Activated T-cell treated with anti-CD3 and anti-CD28 coated beads, Interleukin-2, amount 50 U/mL, for 4 hours (primary cell): Measurements from ENCODE around the gene WDR26. TPM values are rescaled to one million over a fixed set of nuclear protein-coding genes. Genes with fewer than 3 reads are reported as not detected.
"Not testable (repeated sequence)": the region's sequence is repeated elsewhere in the genome, so short reads cannot be mapped to it uniquely, and the experiment has no call there.

ENCODE experiments used
- ATAC-seq, 2 donors: fragments of 200-7000 bp; cut with Tn5 transposase; one replicate each; pipeline ENCODE4 v1.10.0; 2021
- DNase-seq: peaks from one replicate; pipeline ENCODE4 v3.0.0-alpha.2; 2020
- H3K27me3 Mint-ChIP-seq: one replicate; pipeline ENCODE4 v1.8.0; 2021; ENCODE audit warnings: low read depth, mixed read lengths
- H3K36me3 Mint-ChIP-seq: one replicate; pipeline ENCODE4 v1.8.0; 2022; ENCODE audit warnings: mixed read lengths; ENCODE audit not compliant: insufficient read depth
- H3K4me1 Mint-ChIP-seq: one replicate; pipeline ENCODE4 v1.8.0; 2021; ENCODE audit warnings: low read depth, mixed read lengths
- H3K4me3 Mint-ChIP-seq: one replicate; pipeline ENCODE4 v1.8.0; 2021; ENCODE audit warnings: mild to moderate bottlenecking, moderate library complexity, mixed read lengths
- H3K9me3 Mint-ChIP-seq: one replicate; pipeline ENCODE4 v1.8.0; 2021; ENCODE audit warnings: mixed read lengths
- total RNA-seq, 3 donors: library from RNA; stranded (reverse); gene quantifications; one replicate each; pipeline ENCODE4 v1.2.1, GENCODE V29; 2021

Gene WDR26
- total RNA-seq: 10 to 100 TPM; 48.9 to 58.6 (median 53.6) TPM

DNA sequence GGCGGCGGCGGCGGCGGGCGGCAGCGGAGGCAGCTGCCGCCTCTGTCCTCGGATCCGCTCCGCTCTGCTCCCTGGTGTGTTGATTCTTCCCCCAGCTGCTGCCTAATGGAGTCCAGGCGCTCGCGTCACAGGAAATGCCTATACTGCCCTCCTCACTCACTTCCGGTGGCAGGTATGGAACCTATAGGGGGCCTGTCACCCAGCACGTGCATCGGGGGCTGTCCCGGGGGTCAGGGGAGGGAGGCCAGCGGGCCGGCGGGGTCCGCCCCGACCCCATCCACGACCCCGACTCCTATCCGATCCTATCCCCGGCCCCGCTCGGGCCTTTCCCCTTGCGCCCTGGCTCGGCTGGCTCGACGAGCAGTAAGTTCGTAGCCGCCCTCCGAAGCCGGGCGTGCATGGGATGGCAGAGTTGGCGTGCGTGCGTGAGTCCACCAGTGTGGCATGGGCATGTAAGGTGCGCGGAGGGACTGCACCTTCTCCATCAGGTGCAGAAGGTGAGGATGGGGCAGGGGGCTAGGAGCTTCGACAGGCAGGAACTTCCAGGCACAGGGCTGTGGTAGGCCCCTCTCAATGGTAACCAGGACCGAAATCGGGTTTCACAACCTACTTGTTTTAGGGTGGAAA is at the start of gene WDR26:
Gene WDR26, minus strand, starts transcription at position 107 of the 627 bp plus-strand sequence.
- H3K27me3 Mint-ChIP-seq: no peaks in the 10 kb centered on the region
- H3K36me3 Mint-ChIP-seq: peaks cover 17% of the 10 kb centered on the region
- peaks cover 48% of the 10 kb centered on the region for H3K4me1 Mint-ChIP-seq
- peak within 1 kb of the TSS; percentile 94 for H3K4me3 Mint-ChIP-seq
- no peaks in the 10 kb centered on the region for H3K9me3 Mint-ChIP-seq
- DNase-seq (peak; percentile 70), ATAC-seq (peak; percentile 88)

DNA sequence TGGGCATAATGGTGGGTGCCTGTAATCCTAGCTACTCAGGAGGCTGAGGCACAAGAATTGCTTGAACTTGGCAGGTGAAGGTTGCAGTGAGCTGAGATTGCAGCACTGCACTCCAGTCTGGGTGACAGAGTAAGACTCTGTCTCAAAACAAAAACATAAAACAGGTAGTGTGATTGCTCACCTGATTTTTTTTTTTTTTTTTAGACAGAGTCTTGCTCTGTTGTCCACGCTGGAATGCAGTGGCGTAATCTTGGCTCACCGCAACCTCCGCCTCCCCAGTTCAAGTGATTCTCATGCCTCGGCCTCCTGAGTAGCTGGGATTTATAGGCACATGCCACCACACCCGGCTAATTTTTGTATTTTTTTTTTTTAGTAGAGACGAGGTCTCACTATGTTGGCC is 48.6 kb upstream of the WDR26 start:
- H3K9me3 Mint-ChIP-seq, DNase-seq, H3K4me1 Mint-ChIP-seq, H3K27me3 Mint-ChIP-seq, H3K36me3 Mint-ChIP-seq, H3K4me3 Mint-ChIP-seq, ATAC-seq: not testable (repeated sequence)

DNA sequence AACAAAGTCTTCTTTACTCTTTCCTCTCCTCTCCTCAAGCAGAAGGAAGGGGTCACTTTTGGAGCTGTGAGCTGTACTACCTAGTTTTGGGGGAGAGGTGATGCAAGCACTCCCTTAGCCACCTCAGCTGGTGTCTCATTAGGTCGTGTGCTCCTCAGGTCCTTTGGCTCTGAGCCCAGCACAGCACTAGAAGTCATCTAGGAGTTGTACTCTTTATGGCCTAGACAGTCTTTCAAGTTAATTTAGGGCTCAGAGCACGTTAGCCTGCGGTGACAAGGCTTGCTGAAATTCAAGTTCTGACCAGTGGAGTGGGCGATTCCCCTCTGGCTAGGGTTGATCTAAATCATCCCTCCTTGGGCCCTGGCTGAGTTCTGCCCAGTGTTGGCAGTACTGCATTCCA is 48.0 kb upstream of the WDR26 start:
- H3K9me3 Mint-ChIP-seq: peaks cover 4% of the 10 kb centered on the region
- H3K4me1 Mint-ChIP-seq: no peaks in the 10 kb centered on the region
- ATAC-seq: no peak
- no peak overlapping the region for H3K4me3 Mint-ChIP-seq
- H3K27me3 Mint-ChIP-seq: no peaks in the 10 kb centered on the region
- peaks cover 3% of the 10 kb centered on the region for H3K36me3 Mint-ChIP-seq
- no peak for DNase-seq

DNA sequence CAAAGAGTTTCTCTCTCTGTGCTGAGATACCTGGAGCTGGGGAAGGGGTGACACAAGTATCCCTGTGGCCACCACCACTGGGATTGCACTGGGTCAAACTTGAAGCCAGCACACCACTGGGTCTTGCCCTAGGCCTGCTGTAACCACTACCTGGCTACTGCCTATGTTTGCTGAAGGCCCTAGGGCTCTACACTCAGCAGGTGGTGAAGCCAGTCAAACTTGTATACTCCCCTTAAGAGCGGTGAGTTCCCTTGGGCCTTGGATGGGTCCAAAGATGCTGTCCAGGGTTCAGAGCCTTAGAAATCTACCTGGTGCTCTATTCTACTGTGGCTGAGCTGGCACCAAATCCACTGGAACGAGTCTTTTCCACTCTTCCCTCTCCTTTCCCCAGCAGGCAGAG is 47.0 kb upstream of the WDR26 start:
- ATAC-seq (no peak), DNase-seq (no peak)
- Mint-ChIP-seq H3K4me1 (no peaks in the 10 kb centered on the region), H3K27me3 (no peaks in the 10 kb centered on the region), H3K9me3 (peaks cover 4% of the 10 kb centered on the region), H3K36me3 (peaks cover 3% of the 10 kb centered on the region), H3K4me3 (no peak overlapping the region)

DNA sequence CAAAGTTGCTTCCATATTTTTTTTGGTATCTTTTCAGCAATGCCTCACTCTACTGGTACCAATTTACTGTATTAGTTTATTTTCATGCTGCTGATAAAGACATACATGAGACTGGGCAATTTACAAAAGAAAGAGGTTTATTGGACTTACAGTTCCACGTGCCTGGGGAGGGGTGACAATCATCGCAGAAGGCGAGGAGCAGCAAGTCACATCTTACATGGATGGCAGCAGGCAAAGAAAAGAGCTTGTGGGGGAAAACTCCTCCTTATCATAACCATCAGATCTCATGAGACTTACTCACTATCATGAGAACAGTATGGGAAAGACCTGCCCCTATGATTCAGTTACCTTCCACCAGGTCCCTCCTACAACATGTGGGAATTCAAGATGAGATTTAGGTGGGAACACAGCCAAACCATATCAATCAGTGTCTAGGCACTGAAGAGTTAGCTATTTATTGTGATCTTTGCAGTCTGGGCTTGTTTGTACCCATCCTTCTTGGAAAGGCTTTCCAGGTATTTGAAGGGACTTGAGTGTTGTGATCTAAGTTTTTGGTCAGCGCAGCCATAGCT is 46.4 kb upstream of the WDR26 start:
- not testable (repeated sequence) for H3K4me1 Mint-ChIP-seq, H3K4me3 Mint-ChIP-seq, H3K36me3 Mint-ChIP-seq, H3K27me3 Mint-ChIP-seq, DNase-seq, ATAC-seq, H3K9me3 Mint-ChIP-seq

DNA sequence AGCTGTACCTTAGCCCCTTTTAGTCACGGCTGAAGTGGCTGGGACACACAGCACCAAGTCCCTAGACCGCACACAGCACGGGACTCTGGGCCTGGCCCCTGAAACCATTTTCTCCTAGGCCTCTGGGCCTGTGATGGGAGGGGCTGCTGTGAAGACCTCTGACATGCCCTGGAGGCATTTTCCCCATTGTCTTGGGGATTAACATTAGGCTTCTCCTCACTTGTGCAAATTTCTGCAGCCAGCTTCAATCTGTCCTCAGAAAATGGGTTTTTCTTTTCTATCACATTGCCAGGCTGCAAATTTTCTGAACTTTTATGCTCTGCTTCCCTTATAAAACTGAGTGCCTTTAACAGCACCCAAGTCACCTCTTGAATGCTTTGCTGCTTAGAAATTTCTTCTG is 45.6 kb upstream of the WDR26 start:
- not testable (repeated sequence) for DNase-seq, H3K9me3 Mint-ChIP-seq, H3K36me3 Mint-ChIP-seq, H3K4me3 Mint-ChIP-seq, H3K27me3 Mint-ChIP-seq, H3K4me1 Mint-ChIP-seq, ATAC-seq

DNA sequence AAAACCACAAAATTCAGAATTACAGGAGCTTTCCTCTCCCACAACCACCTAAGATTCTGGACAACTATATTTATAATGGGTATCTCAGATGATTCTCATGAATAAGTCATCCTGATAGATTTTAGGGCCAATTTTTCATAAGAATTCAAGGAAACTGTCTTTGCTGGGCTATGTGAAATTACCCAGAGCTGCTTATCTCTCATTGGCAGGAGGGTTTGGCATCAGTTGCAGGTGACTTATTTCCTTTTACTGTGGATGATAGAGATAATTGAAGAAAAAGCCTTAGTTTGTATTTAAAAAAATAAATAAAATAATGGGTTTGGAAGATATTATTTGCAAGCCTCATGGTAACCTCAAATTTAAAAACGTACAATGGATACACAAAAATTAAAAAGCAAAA is 38.2 kb upstream of the WDR26 start:
- no peaks in the 10 kb centered on the region for H3K9me3 Mint-ChIP-seq
- no peak for DNase-seq
- no peak for ATAC-seq
- H3K27me3 Mint-ChIP-seq: no peaks in the 10 kb centered on the region
- H3K4me3 Mint-ChIP-seq: no peak overlapping the region
- no peaks in the 10 kb centered on the region for H3K36me3 Mint-ChIP-seq
- no peaks in the 10 kb centered on the region for H3K4me1 Mint-ChIP-seq

DNA sequence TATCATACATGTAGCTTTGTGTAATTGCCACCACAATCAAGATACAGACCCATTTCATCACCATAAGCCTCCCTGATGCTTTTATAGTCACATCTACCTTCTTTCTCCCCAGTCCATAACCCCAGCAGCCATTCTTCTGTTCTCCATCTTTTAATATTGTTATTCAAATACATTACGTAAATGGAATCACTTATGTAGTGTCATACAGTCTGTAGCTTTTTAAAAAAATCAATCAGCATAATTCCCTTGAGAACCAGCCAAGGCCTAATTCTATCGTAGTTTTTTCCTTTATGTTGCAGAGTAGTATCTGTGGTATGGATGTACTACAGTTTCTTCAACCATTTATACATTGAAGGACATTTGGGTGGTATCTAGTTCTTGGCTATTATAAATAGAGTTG is 31.6 kb upstream of the WDR26 start:
- peaks cover 8% of the 10 kb centered on the region for H3K4me1 Mint-ChIP-seq
- DNase-seq (no peak), ATAC-seq (no peak)
- no peaks in the 10 kb centered on the region for H3K9me3 Mint-ChIP-seq
- H3K36me3 Mint-ChIP-seq: no peaks in the 10 kb centered on the region
- no peak overlapping the region for H3K4me3 Mint-ChIP-seq
- H3K27me3 Mint-ChIP-seq: no peaks in the 10 kb centered on the region

DNA sequence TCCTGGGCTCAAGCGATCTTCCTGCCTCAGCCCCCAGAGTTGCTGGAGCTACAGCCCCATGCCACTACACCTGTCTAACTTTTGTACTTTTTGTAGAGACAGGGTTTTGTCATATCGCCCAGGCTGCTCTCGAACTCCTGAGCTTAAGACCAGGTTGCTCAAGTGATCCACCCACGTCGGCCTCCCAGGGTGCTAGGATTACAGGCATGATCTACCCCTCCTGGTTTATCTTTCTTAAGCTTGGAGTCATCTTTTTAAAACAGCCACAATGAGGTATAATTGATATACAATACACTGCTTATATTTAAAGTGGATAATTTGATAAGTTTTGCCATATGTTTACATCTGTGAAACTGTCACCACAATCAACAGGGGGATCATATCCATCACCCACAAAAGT is 25.4 kb upstream of the WDR26 start:
- no peak for ATAC-seq
- Mint-ChIP-seq H3K4me3 (no peak overlapping the region), H3K27me3 (no peaks in the 10 kb centered on the region), H3K4me1 (peaks cover 7% of the 10 kb centered on the region), H3K9me3 (no peaks in the 10 kb centered on the region), H3K36me3 (no peaks in the 10 kb centered on the region)
- DNase-seq: no peak

DNA sequence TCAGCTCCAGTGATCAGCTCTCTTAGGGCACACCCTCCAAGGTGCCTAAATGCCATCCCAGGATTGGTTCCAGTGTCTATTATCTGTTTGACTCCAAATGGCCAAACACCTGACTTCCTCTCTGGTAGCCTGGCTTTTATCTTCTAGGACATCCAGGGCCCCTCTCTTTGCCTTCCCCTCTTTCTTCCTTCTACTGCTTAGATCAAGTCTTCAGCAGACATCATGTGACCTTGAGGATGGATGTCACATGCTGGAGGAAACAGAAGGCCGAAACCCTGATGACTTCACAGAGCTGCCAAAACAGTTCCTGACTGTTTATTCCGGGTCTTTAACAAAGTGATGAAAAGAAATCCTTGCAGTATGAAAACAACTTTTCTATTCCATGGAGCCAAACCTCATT is 24.4 kb upstream of the WDR26 start:
- ATAC-seq: no peak

DNA sequence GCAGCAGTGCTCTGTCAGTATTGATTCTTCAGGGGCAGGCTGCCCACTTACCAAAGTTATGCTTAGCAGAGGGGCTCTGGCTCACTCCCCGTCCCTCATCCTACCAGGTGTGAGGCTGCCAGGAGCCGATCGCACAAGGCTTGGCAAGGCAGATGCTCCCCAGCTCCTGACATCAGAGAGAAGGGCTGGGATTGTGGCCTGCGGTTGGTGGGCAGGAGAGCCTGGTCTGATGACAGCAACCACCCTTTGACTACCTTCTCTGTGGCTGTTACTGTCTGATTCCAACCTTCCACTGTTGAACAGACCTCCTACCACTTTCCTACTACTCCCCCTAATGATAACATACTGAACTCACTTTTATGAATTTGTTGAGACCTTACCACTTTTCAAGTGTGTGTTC is 23.7 kb upstream of the WDR26 start:
- Mint-ChIP-seq H3K4me3 (no peak overlapping the region), H3K27me3 (no peaks in the 10 kb centered on the region), H3K36me3 (no peaks in the 10 kb centered on the region), H3K9me3 (no peaks in the 10 kb centered on the region), H3K4me1 (peaks cover 7% of the 10 kb centered on the region)
- ATAC-seq (no peak), DNase-seq (no peak)

More for the DNA sequence above, 24.4 kb upstream of the WDR26 start:
- H3K4me3 Mint-ChIP-seq: no peak overlapping the region
- DNase-seq: no peak
- no peaks in the 10 kb centered on the region for H3K27me3 Mint-ChIP-seq
- H3K4me1 Mint-ChIP-seq: peaks cover 7% of the 10 kb centered on the region
- no peaks in the 10 kb centered on the region for H3K36me3 Mint-ChIP-seq
- no peaks in the 10 kb centered on the region for H3K9me3 Mint-ChIP-seq

DNA sequence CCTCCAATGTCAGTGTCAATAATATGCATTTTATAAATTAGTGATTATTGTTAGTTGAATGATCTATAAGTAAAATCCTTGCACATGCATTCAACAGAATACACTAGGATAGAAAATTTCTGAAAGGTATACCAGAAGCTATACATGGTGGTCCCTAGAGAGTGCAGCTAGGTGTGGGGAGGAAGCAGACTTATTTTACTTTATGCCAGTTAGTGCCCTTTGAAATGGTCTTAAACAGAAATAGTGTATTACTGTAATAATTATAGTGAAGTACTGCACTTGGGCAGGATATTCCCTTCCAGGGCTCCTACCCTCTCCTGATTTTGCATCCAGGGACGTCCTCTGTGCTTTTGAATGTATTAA is 23.2 kb upstream of the WDR26 start:
- ATAC-seq: no peak
- Mint-ChIP-seq H3K9me3 (no peaks in the 10 kb centered on the region), H3K36me3 (no peaks in the 10 kb centered on the region), H3K4me3 (no peak overlapping the region), H3K27me3 (no peaks in the 10 kb centered on the region), H3K4me1 (peaks cover 7% of the 10 kb centered on the region)
- DNase-seq: no peak

DNA sequence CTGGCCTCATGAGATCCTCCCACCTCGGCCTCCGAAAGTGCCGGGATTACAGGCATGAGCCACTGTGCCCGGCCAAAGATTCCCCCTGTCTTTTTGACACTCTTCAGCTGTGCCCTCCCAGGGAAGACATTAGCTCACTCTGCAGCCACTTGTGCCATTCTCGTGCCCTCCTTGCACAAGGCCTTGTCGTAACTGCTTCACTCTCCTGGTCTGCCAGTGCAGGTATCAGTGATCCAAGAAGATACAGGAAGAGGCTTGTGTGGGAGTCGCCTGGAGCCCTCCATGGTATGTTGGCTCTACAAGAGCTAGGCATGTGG is 22.0 kb upstream of the WDR26 start:
- Mint-ChIP-seq H3K36me3 (no peaks in the 10 kb centered on the region), H3K27me3 (no peaks in the 10 kb centered on the region), H3K9me3 (no peaks in the 10 kb centered on the region), H3K4me3 (no peak overlapping the region), H3K4me1 (peaks cover 7% of the 10 kb centered on the region)
- no peak for ATAC-seq
- DNase-seq: no peak

DNA sequence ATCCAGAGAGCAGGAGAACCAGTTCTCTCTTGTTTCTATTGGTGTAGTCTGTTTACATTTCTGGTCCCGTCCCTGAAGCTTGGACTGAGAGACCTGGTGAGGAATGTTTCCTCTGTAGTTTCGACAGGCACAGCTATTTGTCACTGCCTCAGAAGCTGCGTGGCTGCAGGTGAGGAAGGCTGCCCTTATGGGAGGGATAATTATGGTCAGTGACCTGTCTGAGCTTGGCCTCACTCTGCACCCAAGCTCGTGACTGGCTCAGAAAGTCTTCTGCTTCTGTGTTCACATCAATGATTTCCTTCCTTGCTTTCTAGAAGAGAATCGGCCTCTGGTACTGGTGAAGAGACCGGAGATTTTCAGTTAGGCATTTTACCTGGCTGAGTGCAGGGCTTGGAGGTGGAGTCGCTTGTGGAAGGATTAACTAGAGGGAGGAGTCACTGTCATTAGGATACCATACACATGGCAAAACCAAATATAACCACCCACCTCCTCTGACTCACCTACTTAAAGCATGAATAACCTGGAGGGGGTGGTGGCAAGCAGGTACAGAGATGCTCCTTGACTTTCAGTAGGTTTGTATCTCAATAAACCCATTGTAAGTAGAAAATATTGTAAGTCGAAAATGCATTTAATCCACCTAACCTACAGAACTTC is 19.9 kb upstream of the WDR26 start:
- Mint-ChIP-seq H3K4me3 (no peak overlapping the region), H3K27me3 (no peaks in the 10 kb centered on the region), H3K4me1 (peaks cover 14% of the 10 kb centered on the region), H3K36me3 (peaks cover 3% of the 10 kb centered on the region), H3K9me3 (no peaks in the 10 kb centered on the region)
- DNase-seq (no peak), ATAC-seq (peak in 1 of 2 donors; percentile 43)

DNA sequence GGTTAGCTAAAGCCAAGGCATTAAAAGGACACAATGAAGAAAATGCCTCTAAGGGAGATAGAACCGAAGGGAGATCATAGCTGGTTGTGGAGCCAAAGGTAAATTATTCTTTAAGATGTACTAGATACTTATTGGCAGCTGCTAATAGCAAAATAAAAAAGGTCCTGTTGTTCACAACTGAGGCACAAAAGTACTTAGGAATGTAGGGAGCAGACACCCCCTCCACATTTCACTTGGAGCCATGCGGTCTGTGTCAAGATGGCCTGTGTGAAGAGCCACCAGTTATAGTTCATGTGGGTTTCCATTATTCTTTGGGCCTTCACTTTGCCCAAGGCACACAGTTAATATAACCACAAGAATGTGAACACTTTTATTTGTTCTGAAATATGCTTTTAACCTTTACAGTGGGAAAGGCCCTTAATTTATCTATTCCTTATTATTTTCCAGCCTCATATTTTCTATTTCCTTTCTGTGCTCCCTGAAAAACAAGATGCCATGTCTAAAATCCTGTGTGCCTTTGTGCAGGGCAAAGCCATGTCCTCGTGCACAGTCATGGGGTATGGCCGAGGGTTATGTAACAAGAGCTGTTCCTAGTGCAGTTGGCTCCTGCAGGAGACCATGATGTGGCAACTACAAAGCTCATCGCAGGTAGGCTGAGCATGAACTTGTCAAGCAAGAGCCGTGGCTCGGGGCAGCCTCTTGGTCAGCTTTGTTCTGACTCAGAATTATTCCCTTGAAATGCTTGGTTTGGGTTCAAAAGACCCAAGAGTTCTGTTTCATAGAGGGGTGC is 16.2 kb upstream of the WDR26 start:
- H3K4me3 Mint-ChIP-seq: no peak overlapping the region
- H3K4me1 Mint-ChIP-seq: peaks cover 7% of the 10 kb centered on the region
- no peak for ATAC-seq
- H3K36me3 Mint-ChIP-seq: peaks cover 9% of the 10 kb centered on the region
- no peaks in the 10 kb centered on the region for H3K9me3 Mint-ChIP-seq
- H3K27me3 Mint-ChIP-seq: no peaks in the 10 kb centered on the region
- no peak for DNase-seq
